H1 (cell line): ENCODE results near the gene PNPLA3. TPM values are rescaled to one million over a fixed set of nuclear protein-coding genes. Genes with fewer than 3 reads are reported as not detected.

Experiments used
- CTCF ChIA-PET: fragments of 300-600 bp; sonication (Branson Sonifier 250); formaldehyde crosslinking; loops from one replicate; lab custom pipeline; 2021; ENCODE audit not compliant: partially characterized antibody; lab: Charles Lee
- POLR2A ChIA-PET: fragments of 300-600 bp; sonication (Branson Sonifier 250); formaldehyde crosslinking; loops from one replicate; lab custom pipeline; 2021; ENCODE audit warnings: inconsistent platforms; ENCODE audit not compliant: partially characterized antibody; lab: Charles Lee
- DNase-seq, 2 experiments: peaks; one replicate each; pipeline versions ENCODE4 v3.0.0 to v3.0.0-alpha.2; 2010 to 2022; ENCODE audit warnings: low spot score in 2 of 2, low read depth in 1 of 2, mixed read lengths in 1 of 2
- FAIRE-seq: peaks from 2 replicates; lab custom pipeline; 2011; peaks lifted over from hg19 to GRCh38; lab: Jason Lieb, UNC
- H2AFZ ChIP-seq: 2 replicates; pipeline ENCODE4 v1.8.1; 2012; ENCODE audit warnings: low read length, inconsistent platforms
- H2AK5ac ChIP-seq: 2 replicates; pipeline ENCODE4 v1.6.1; 2013; ENCODE audit warnings: low read depth, low read length
- H2BK120ac ChIP-seq: replicated peaks from 2 replicates; pipeline ENCODE3; 2013; ENCODE audit warnings: low read depth, low read length, inconsistent platforms
- H2BK12ac ChIP-seq: 2 replicates; pipeline ENCODE4 v1.6.1; 2013; ENCODE audit warnings: low read depth, low read length
- H2BK15ac ChIP-seq: 2 replicates; pipeline ENCODE4 v1.6.1; 2013; ENCODE audit warnings: low read length
- H2BK20ac ChIP-seq: 2 replicates; pipeline ENCODE4 v1.6.1; 2013; ENCODE audit warnings: low read length
- H2BK5ac ChIP-seq: 2 replicates; pipeline ENCODE4 v1.6.1; 2013; ENCODE audit warnings: low read depth, low read length
- H3K14ac ChIP-seq: 2 replicates; pipeline ENCODE4 v1.6.1; 2013; ENCODE audit warnings: inconsistent platforms; ENCODE audit not compliant: insufficient read length
- H3K18ac ChIP-seq: 2 replicates; pipeline ENCODE4 v1.6.1; 2013; ENCODE audit warnings: low read length; ENCODE audit errors: extremely low read depth
- H3K23ac ChIP-seq: 2 replicates; pipeline ENCODE4 v1.6.1; 2013; ENCODE audit warnings: inconsistent platforms; ENCODE audit not compliant: insufficient read length
- H3K23me2 ChIP-seq: 2 replicates; pipeline ENCODE4 v1.6.1; 2013; ENCODE audit warnings: low read depth, low read length
- H3K27ac ChIP-seq: 2 replicates; pipeline ENCODE4 v1.6.1; 2011; ENCODE audit warnings: low read depth, low read length, inconsistent platforms
- H3K27me3 ChIP-seq, 4 experiments: replicated peaks in 1 of 4; 1 replicate in 1 of 4; 2 replicates in 3 of 4; pipeline versions ENCODE4 v1.6.1 to v1.8.1; 2011 to 2013; ENCODE audit warnings: low read length in 3 of 4, mild to moderate bottlenecking in 3 of 4, inconsistent platforms in 2 of 4, mixed read lengths in 2 of 4, moderate library complexity in 1 of 4; ENCODE audit not compliant: control insufficient read depth in 3 of 4, insufficient read depth in 3 of 4; ENCODE audit errors: extremely low read depth in 1 of 4
- H3K36me3 ChIP-seq, 4 experiments: 2 replicates each; pipeline versions ENCODE4 v1.6.1 to v1.8.1; 2011 to 2013; ENCODE audit warnings: mild to moderate bottlenecking in 4 of 4, low read length in 3 of 4, moderate library complexity in 2 of 4, control low read depth in 1 of 4, inconsistent platforms in 1 of 4; ENCODE audit not compliant: insufficient read depth in 4 of 4, control insufficient read depth in 2 of 4
- H3K4ac ChIP-seq: replicated peaks from 2 replicates; pipeline ENCODE3; 2013; ENCODE audit warnings: low read length, low read depth, mixed read lengths, inconsistent platforms; ENCODE audit not compliant: insufficient read length
- H3K4me1 ChIP-seq, 4 experiments: replicated peaks in 1 of 4; 1 replicate in 1 of 4; 2 replicates in 3 of 4; pipeline versions ENCODE4 v1.6.1 to v1.8.1; 2011 to 2013; ENCODE audit warnings: low read length in 3 of 4, inconsistent platforms in 2 of 4, mixed read lengths in 1 of 4; ENCODE audit not compliant: insufficient read depth in 4 of 4, control insufficient read depth in 3 of 4
- H3K4me2 ChIP-seq, 2 experiments: 2 replicates each; pipeline versions ENCODE4 v1.6.1 to v1.8.1; 2011 to 2013; ENCODE audit warnings: low read depth in 2 of 2, low read length in 2 of 2, control low read depth in 1 of 2, inconsistent platforms in 1 of 2, mild to moderate bottlenecking in 1 of 2; ENCODE audit not compliant: insufficient read depth in 1 of 2
- H3K4me3 ChIP-seq, 4 experiments: fragments of 200-600, 300-600 bp in 1 of 4; sonication (generic), shearing (Covaris generic), sonication (Bioruptor Twin) in 1 of 4; 2 replicates each; pipeline versions ENCODE4 v1.5.1 to v1.8.1; 2011 to 2016; ENCODE audit warnings: low read length in 4 of 4, low read depth in 3 of 4, control low read depth in 2 of 4, inconsistent platforms in 2 of 4, mild to moderate bottlenecking in 2 of 4, mixed read lengths in 1 of 4, moderate library complexity in 1 of 4; ENCODE audit not compliant: insufficient read depth in 2 of 4; ENCODE audit errors: extremely low read depth in 1 of 4
- H3K56ac ChIP-seq: replicated peaks from 2 replicates; pipeline ENCODE3; 2013; ENCODE audit warnings: low read depth, mild to moderate bottlenecking, mixed read lengths, low read length, inconsistent platforms; ENCODE audit not compliant: insufficient read length
- H3K79me1 ChIP-seq: 2 replicates; pipeline ENCODE4 v1.6.1; 2013; ENCODE audit warnings: low read depth, low read length, control low read depth
- H3K79me2 ChIP-seq, 2 experiments: 2 replicates each; pipeline versions ENCODE4 v1.6.1 to v1.8.1; 2012 to 2013; ENCODE audit warnings: low read length in 2 of 2, mild to moderate bottlenecking in 2 of 2, inconsistent platforms in 1 of 2; ENCODE audit not compliant: insufficient read depth in 2 of 2, control insufficient read depth in 1 of 2
- H3K9ac ChIP-seq, 4 experiments: replicated peaks in 1 of 4; 1 replicate in 1 of 4; 2 replicates in 3 of 4; pipeline versions ENCODE4 v1.6.1 to v1.8.1; 2011 to 2013; ENCODE audit warnings: low read depth in 3 of 4, low read length in 3 of 4, control low read depth in 2 of 4, mild to moderate bottlenecking in 2 of 4, moderate library complexity in 2 of 4, inconsistent platforms in 1 of 4; ENCODE audit errors: extremely low read depth in 1 of 4
- H3K9me3 ChIP-seq, 2 experiments: 2 replicates each; pipeline versions ENCODE4 v1.6.1 to v1.8.1; 2012 to 2013; ENCODE audit warnings: mild to moderate bottlenecking in 2 of 2, moderate library complexity in 2 of 2, control low read depth in 1 of 2, inconsistent platforms in 1 of 2, low read depth in 1 of 2, low read length in 1 of 2, mixed read lengths in 1 of 2; ENCODE audit not compliant: insufficient read depth in 2 of 2
- H4K20me1 ChIP-seq, 2 experiments: replicated peaks in 1 of 2; 2 replicates each; pipeline versions ENCODE3 to v1.8.1; 2011 to 2013; ENCODE audit warnings: inconsistent platforms in 2 of 2, low read length in 2 of 2, mild to moderate bottlenecking in 1 of 2; ENCODE audit not compliant: insufficient read depth in 2 of 2, control insufficient read depth in 1 of 2
- H4K5ac ChIP-seq: 2 replicates; pipeline ENCODE4 v1.6.1; 2013; ENCODE audit warnings: low read length, low read depth, mixed read lengths, inconsistent platforms; ENCODE audit not compliant: insufficient read length
- H4K8ac ChIP-seq: 2 replicates; pipeline ENCODE4 v1.8.0; 2013; ENCODE audit warnings: mild to moderate bottlenecking, moderate library complexity, low read length, inconsistent platforms; ENCODE audit not compliant: insufficient read depth; ENCODE audit errors: extremely low read depth
- H4K91ac ChIP-seq: replicated peaks from 2 replicates; pipeline ENCODE3; 2013; ENCODE audit warnings: low read length, mixed read lengths, inconsistent platforms; ENCODE audit not compliant: insufficient read length
- CTCF ChIP-seq, 3 experiments: IDR thresholded peaks; 1 replicate in 2 of 3; 2 replicates in 1 of 3; pipeline versions ENCODE4 v1.5.1 to v1.6.1; 2011; ENCODE audit warnings: low read length in 3 of 3, mild to moderate bottlenecking in 3 of 3, inconsistent platforms in 2 of 3, low read depth in 1 of 3, moderate library complexity in 1 of 3; ENCODE audit not compliant: insufficient read depth in 1 of 3; ENCODE audit errors: control extremely low read depth in 1 of 3
- WGBS, 2 experiments: shearing (Covaris generic) in 1 of 2; methylation state at CpG; one replicate each; pipeline versions ENCODE4 v1.1.6 to v1.1.7; 2013 to 2015; ENCODE audit warnings: low lambda C conversion rate in 2 of 2, mixed read lengths in 2 of 2, inconsistent platforms in 1 of 2, low coverage in 1 of 2, missing lambda C conversion rate in 1 of 2; ENCODE audit not compliant: insufficient replicate concordance in 2 of 2, insufficient coverage in 1 of 2, insufficient read length in 1 of 2; ENCODE audit errors: extremely low coverage in 1 of 2, missing lambda C conversion rate in 1 of 2; 5-methylcytosine and 5-hydroxymethylcytosine counted together
- polyA plus RNA-seq, 7 experiments: library from polyadenylated mRNA; depleted of rRNA in 3 of 7; stranded (reverse) in 5 of 7; unstranded in 2 of 7; fragments of >200 nt in 5 of 7; fragments of 200-250 nt in 2 of 7; gene quantifications; 1 replicate in 5 of 7; 2 replicates in 1 of 7; 4 replicates in 1 of 7; pipeline versions ENCODE4 v1.2.1 to v1.2.3, GENCODE V29; 2011 to 2013; ENCODE audit warnings: missing spikeins in 2 of 7, mixed read lengths in 2 of 7
- total RNA-seq: library from RNA; stranded (reverse); fragmentation: NEBNext Ultra II Directional; extraction: Animal tissue kit (Norgen Biotek cat#: 25700); gene quantifications from 2 replicates; pipeline ENCODE4 v1.2.1, GENCODE V29; 2021

PNPLA3 gene
- total and polyA plus RNA-seq, 2 of the 8 experiments (the other 6 are each of a cell fraction or from before 2014, with no cell fraction given): 17.5 to 23.4 TPM

- Histone ChIP-seq H3K4me2 (no peak overlapping the region), H3K14ac (no peak overlapping the region), H3K9me3 (no peaks in the 10 kb centered on the region), H3K79me1 (no peaks in the 10 kb centered on the region), H2AK5ac (no peak overlapping the region), H3K79me2 (no peaks in the 10 kb centered on the region), H3K9ac (no peak overlapping the region), H4K8ac (no peak overlapping the region), H3K23me2 (peaks cover 4% of the 10 kb centered on the region; the same call in 1 of the 2 replicates), H3K27ac (no peak overlapping the region), H4K20me1 (peaks cover 3 to 13% of the 10 kb centered on the region in 2 experiments), H2BK12ac (no peak overlapping the region), H4K91ac (no peak overlapping the region), H3K4ac (no peak overlapping the region), H2BK20ac (no peak overlapping the region), H3K4me1 (peaks cover 0 to 10% (median 6%) of the 10 kb centered on the region in 4 experiments; a peak in 5 of 7 replicates), H3K23ac (no peak overlapping the region), H2AFZ (no peak overlapping the region), H4K5ac (no peak overlapping the region), H3K56ac (no peak overlapping the region), H3K4me3 (no peak overlapping the region), H3K18ac (no peak overlapping the region), H3K27me3 (peaks cover 0 to 4% (median 1%) of the 10 kb centered on the region in 4 experiments; a peak in 3 of 7 replicates), H2BK15ac (no peak overlapping the region), H3K36me3 (0 out of 8 replicates have a peak, but pooled peaks cover 0 to 2% (median 0%) of the 10 kb centered on the region in 4 experiments), H2BK120ac (no peak overlapping the region), H2BK5ac (no peak overlapping the region)
- TF ChIP-seq CTCF (IDR thresholded peaks at IDR 0.05; ENCODE audit: control extremely low read depth in 1 of 3, insufficient read depth in 1 of 3, low read depth in 1 of 3, low read length in 3 of 3): no peak
- no peak for FAIRE-seq
- POLR2A ChIA-PET: interaction anchor here (1.1 kb wide), 1 partner anchor 14 kb away, joined by 3 read pairs; no protein-coding TSS in a partner anchor
- no peak for DNase-seq
- CTCF ChIA-PET: interaction anchor here (0.8 to 7.5 kb wide), 7 partner anchors 14 to 371 kb away, joined by 3 to 226 read pairs (median 3); partner anchors contain the start of gene PNPLA5
- 76% methylated on average over 8 of the region's 8 CpGs; no CpG with 5 or more reads in 1 of the 2 experiments for WGBS, 2 experiments
Observed at GRCh38 chr22:43886231-43886630, 37.4 kb upstream of the PNPLA3 start.
